K562 (cell line): ENCODE measurements around the gene ZDHHC1. TPM values are rescaled to one million over a fixed set of nuclear protein-coding genes. Genes with fewer than 3 reads are reported as not detected.

Experiments
- ATAC-seq: fragments of 200-7000 bp; cut with Tn5 transposase; 3 replicates; pipeline ENCODE4 v1.9.1; 2020; ENCODE audit warnings: moderate library complexity
- BruUV-seq: library from RNA; stranded (reverse); fragments of 400-500 nt; replicated peaks from 2 replicates; lab custom pipeline; 2021; lab: Mats Ljungman, UMichigan
- CTCF ChIA-PET: fragments of 300-600 bp; formaldehyde crosslinking; extraction: SDS; loops from one replicate; lab custom pipeline; 2021; ENCODE audit warnings: low intra/inter-chr PET ratio; lab: Yijun Ruan, JAX
- POLR2A ChIA-PET: fragments of 300-600, 350-650 bp; sonication (Branson Sonifier 250); formaldehyde crosslinking; extraction: SDS; loops from one replicate; lab custom pipeline; 2021; ENCODE audit warnings: antibody characterized with exemption, inconsistent platforms; lab: Yijun Ruan, JAX
- DNase-seq, 4 experiments: peaks; one replicate each; pipeline versions ENCODE4 v3.0.0 to v3.0.0-alpha.2; 2011 to 2018; ENCODE audit warnings: low spot score in 3 of 4, mixed read lengths in 3 of 4; ENCODE audit errors: extremely low read depth in 1 of 4
- FAIRE-seq: peaks from 2 replicates; lab custom pipeline; 2011; peaks lifted over from hg19 to GRCh38; lab: Jason Lieb, UNC
- H2AFZ ChIP-seq: 2 replicates; pipeline ENCODE4 v1.6.0; 2011; ENCODE audit warnings: low read depth, low read length, control low read depth, inconsistent platforms
- H3K27ac ChIP-seq: fragments of 200-600 bp; 3 replicates; pipeline ENCODE4 v1.8.0; 2011; ENCODE audit warnings: low read depth, mild to moderate bottlenecking, control low read depth, inconsistent platforms, low read length, moderate library complexity, mixed read lengths; ENCODE audit errors: extremely low read depth
- H3K27me3 ChIP-seq, 2 experiments: fragments of 300-600 bp in 1 of 2; 2 replicates in 1 of 2; 3 replicates in 1 of 2; pipeline versions ENCODE4 v1.6.0 to v1.8.0; 2011; ENCODE audit warnings: inconsistent platforms in 2 of 2, low read length in 2 of 2, mild to moderate bottlenecking in 1 of 2, mixed read lengths in 1 of 2, moderate library complexity in 1 of 2; ENCODE audit not compliant: control insufficient read depth in 2 of 2, insufficient read depth in 2 of 2
- H3K36me3 ChIP-seq: fragments of 300-600 bp; 3 replicates; pipeline ENCODE4 v1.8.0; 2011; ENCODE audit warnings: mild to moderate bottlenecking, low read length, inconsistent platforms; ENCODE audit not compliant: control insufficient read depth, insufficient read depth
- H3K4me1 ChIP-seq, 2 experiments: fragments of 200-600 bp in 1 of 2; replicated peaks in 1 of 2; 2 replicates in 1 of 2; 3 replicates in 1 of 2; pipeline versions ENCODE4 v1.5.1 to v1.8.0; 2011; ENCODE audit warnings: inconsistent platforms in 2 of 2, low read length in 2 of 2, mild to moderate bottlenecking in 1 of 2, mixed read lengths in 1 of 2, moderate library complexity in 1 of 2; ENCODE audit not compliant: control insufficient read depth in 2 of 2, insufficient read depth in 2 of 2
- H3K4me2 ChIP-seq: 2 replicates; pipeline ENCODE4 v1.6.1; 2011; ENCODE audit warnings: low read length, control low read depth, inconsistent platforms, mixed read lengths; ENCODE audit not compliant: insufficient read depth
- H3K4me3 ChIP-seq: fragments of 200-600 bp; sonication (generic), shearing (Covaris generic); 2 replicates; pipeline ENCODE4 v1.5.1; 2016; ENCODE audit warnings: control low read depth, inconsistent platforms
- H3K79me2 ChIP-seq: fragments of 200-600 bp; 3 replicates; pipeline ENCODE4 v1.8.0; 2011; ENCODE audit warnings: low read length, inconsistent platforms; ENCODE audit not compliant: control insufficient read depth, insufficient read depth
- H3K9ac ChIP-seq, 2 experiments: 2 replicates each; pipeline versions ENCODE4 v1.6.0 to v1.6.1; 2011; ENCODE audit warnings: low read depth in 2 of 2, low read length in 2 of 2, control low read depth in 1 of 2, inconsistent platforms in 1 of 2, mild to moderate bottlenecking in 1 of 2, mixed read lengths in 1 of 2; ENCODE audit not compliant: insufficient read depth in 1 of 2
- H3K9me1 ChIP-seq: one replicate; pipeline ENCODE4 v1.6.0; 2011; ENCODE audit warnings: inconsistent platforms, mild to moderate bottlenecking, low read length, moderate library complexity; ENCODE audit not compliant: control insufficient read depth, insufficient read depth
- H3K9me3 ChIP-seq: replicated peaks from 2 replicates; pipeline ENCODE4 v1.5.1; 2011; ENCODE audit warnings: low read depth, low read length, inconsistent platforms; ENCODE audit not compliant: control insufficient read depth, insufficient read depth
- H4K20me1 ChIP-seq: replicated peaks from 2 replicates; pipeline ENCODE4 v1.6.1; 2011; ENCODE audit warnings: low read length, inconsistent platforms, mixed read lengths; ENCODE audit not compliant: control insufficient read depth, insufficient read depth
- GABPB1 ChIP-seq: sonication (generic); formaldehyde crosslinking; IDR thresholded peaks from 2 replicates; pipeline ENCODE4 v1.8.0; 2022; ENCODE audit warnings: mild to moderate bottlenecking, missing genetic modification reagents
- LCOR ChIP-seq: sonication (generic); formaldehyde crosslinking; IDR thresholded peaks from 2 replicates; pipeline ENCODE4 v1.8.0; 2022; ENCODE audit warnings: mild to moderate bottlenecking, missing genetic modification reagents
- TFAP4 ChIP-seq: sonication (generic); formaldehyde crosslinking; IDR thresholded peaks from 2 replicates; pipeline ENCODE4 v1.8.0; 2022; ENCODE audit warnings: missing genetic modification reagents, mild to moderate bottlenecking, moderate library complexity, borderline replicate concordance
- WGBS: fragments of 100-300 bp; shearing (Covaris generic); methylation state at CpG from one replicate; pipeline ENCODE4 v1.1.6; 2016; ENCODE audit warnings: low coverage, mixed read lengths; ENCODE audit not compliant: insufficient coverage; ENCODE audit errors: missing lambda C conversion rate; 5-methylcytosine and 5-hydroxymethylcytosine counted together
- in situ Hi-C: fragments of 300-500 bp; cut with MboI; formaldehyde crosslinking; loops from 4 replicates; pipeline ENCODE4 v1.15.0; 2018; ENCODE audit warnings: inconsistent platforms, mixed read lengths
- intact Hi-C: fragments of 100-400 bp; cut with micrococcal nuclease; formaldehyde crosslinking; loops from 2 replicates; pipeline ENCODE4 v1.14.2; 2022
- polyA plus RNA-seq, 8 experiments: library from polyadenylated mRNA; depleted of rRNA in 4 of 8; stranded (reverse) in 5 of 8; unstranded in 3 of 8; fragments of >200 nt; fragmentation: Nextera tagmentation in 2 of 8; fragmentation: Illumina TruSeq in 1 of 8; extraction: Ambion mirVana in 2 of 8; extraction: Trizol in 1 of 8; gene quantifications; 2 replicates each; pipeline versions ENCODE4 v1.2.1 to v1.2.3, GENCODE V29; 2011 to 2014; ENCODE audit warnings: inconsistent platforms in 1 of 8, missing spikeins in 1 of 8
- total RNA-seq, 7 experiments: library from RNA; depleted of rRNA in 6 of 7; stranded (reverse); fragments of >200 nt in 6 of 7; fragmentation: Illumina TruSeq in 2 of 7; extraction: Trizol in 2 of 7; gene quantifications; 2 replicates each; pipeline versions ENCODE4 v1.2.1 to v1.2.3, GENCODE V29; 2011 to 2021; ENCODE audit warnings: low replicate concordance in 1 of 7

ZDHHC1 gene
- total and polyA plus RNA-seq, 9 of the 15 experiments (the other 6 are each of a cell fraction or from before 2014, with no cell fraction given), result 0.06 to 0.77 (median 0.25) TPM; not detected in 4

DNA sequence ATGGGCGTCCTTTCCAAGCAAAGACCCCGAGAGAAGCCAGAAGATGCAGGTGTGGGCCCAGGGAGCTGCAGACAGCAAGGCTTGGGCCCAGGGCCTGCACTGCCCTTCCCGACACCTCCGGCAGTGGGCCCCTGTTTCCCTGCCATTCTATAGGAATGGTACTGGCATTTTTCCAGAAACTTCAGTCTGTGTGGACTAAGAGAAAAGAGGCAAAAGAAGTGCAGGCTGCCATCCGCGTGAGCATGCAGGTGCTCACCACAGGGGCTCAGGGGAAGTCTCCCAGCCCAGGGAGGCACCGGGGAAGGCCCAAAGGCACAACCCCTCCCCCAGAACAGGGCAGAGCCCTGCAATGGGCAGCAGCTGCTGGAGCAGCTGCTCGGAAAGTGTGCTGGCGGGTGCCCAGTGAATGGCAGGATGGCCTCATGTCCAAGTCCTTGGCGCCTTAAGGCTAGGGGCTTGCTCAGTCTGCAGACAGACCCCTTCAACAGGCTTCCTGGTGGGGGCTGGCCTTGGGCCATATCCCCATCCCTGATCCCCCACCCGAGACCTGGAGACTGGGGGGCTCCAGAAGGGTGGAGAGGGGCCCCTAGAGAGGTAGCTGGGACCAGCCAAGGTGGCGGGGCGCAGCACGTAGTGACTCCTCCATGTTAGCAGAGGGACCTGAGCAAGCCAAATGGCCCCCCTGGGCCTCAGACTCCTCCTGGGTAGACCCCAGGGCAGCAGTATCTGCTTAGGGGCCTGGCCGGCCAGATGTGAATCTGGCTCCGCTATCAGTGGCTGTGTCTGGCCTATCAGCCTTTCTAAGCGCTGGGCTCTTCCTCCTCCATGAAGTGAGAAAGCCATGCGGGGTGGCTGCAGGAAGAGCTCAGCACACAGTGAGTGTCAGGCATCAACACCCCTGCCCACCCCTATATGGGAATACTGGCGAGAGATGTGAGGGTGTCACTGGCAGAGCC is 16.2 kb downstream of the ZDHHC1 start:
- H3K4me1 ChIP-seq, result peaks cover 19 to 61% of the 10 kb centered on the region in 2 experiments
- H3K27me3 ChIP-seq, result peaks cover 2 to 13% of the 10 kb centered on the region in 2 experiments; a peak in 2 of 5 replicates
- H3K36me3 ChIP-seq, result no peaks in the 10 kb centered on the region
- no peak overlapping the region for H3K4me3 ChIP-seq
- ChIA-PET CTCF (interaction anchor here (1.3 to 2.5 kb wide), 3 partner anchors 27 to 139 kb away, joined by 3 to 9 read pairs (median 9); partner anchors contain the start of gene PLEKHG4), POLR2A (interaction anchor here (0.6 to 1.6 kb wide), 2 partner anchors 23 to 139 kb away, joined by 3 to 4 read pairs; no protein-coding TSS in a partner anchor)
- ATAC-seq (no peak; the same call in 2 of the 3 replicates), FAIRE-seq (no peak), DNase-seq (no peak)
- no peak overlapping the region for H3K4me2 ChIP-seq
- no TSS peak for BruUV-seq
- no peak overlapping the region; a peak in 1 of 4 replicates for H3K9ac ChIP-seq
- H3K79me2 ChIP-seq, result no peaks in the 10 kb centered on the region
- H3K9me3 ChIP-seq, result no peaks in the 10 kb centered on the region
- 38% methylated on average over 19 of the region's 19 CpGs for WGBS
- H3K27ac ChIP-seq, result no peak overlapping the region
- no peaks in the 10 kb centered on the region for H3K9me1 ChIP-seq
- in situ Hi-C loops, result loop anchor here (25.0 kb wide), 1 partner anchor 438 kb away; the partner anchor contains the start of gene CES3
- H2AFZ ChIP-seq, result no peak overlapping the region
- no peaks in the 10 kb centered on the region for H4K20me1 ChIP-seq
- 0 out of 2 replicates have a peak, but pooled peaks have one; percentile 13 for TF ChIP-seq GABPB1 (CRISPR knock-in tag)
- no peak for TF ChIP-seq LCOR (CRISPR knock-in tag)
- 0 out of 2 replicates have a peak, but pooled peaks have one; percentile 12 for TF ChIP-seq TFAP4 (CRISPR knock-in tag)
- TF ChIP-seq, all 486 proteins: peak for 2
- intact Hi-C loops, result loop anchor here (5.0 to 10.0 kb wide), 3 partner anchors 55 to 385 kb away; no protein-coding TSS in a partner anchor
